ENCODE results near the gene CHML. TPM values are rescaled to one million over a fixed set of nuclear protein-coding genes. Genes with fewer than 3 reads are reported as not detected.

CHML gene
- total and polyA plus RNA-seq, 2 experiments from 2014 or later: 4.4 to 20.9 TPM

DNA sequence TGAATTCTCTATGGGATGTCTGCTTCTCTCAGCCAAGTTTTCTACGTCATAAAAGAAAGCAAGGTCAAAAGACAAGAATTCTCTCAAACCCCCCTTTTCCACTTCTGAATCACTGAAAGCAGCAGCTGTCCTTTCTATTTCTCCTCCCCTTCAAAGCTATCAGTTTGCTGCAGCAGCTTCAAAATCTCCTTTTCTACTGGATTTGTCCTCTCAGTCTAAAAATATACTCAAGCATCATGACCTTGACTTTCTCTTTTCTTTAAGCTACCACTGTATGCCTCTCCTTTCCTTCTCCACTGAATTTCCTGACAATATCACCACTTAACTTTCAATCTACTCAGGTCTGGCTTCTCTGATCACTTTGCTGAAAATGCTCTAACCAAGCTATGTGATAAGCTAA lies 13.8 kb upstream of the CHML start:
- H3K4me2 ChIP-seq: no peak overlapping the region
- no peak overlapping the region for H3K27ac ChIP-seq
- no peaks in the 10 kb centered on the region for H3K79me2 ChIP-seq
- no peaks in the 10 kb centered on the region for H3K9me3 ChIP-seq (ENCODE audit: low read depth)
- WGBS (ENCODE audit: low lambda C conversion rate, missing lambda C conversion rate): 88% methylated on average over 1 of the region's 1 CpG
- H2AFZ ChIP-seq: no peak overlapping the region
- H3K27me3 ChIP-seq: no peaks in the 10 kb centered on the region
- no peaks in the 10 kb centered on the region for H3K36me3 ChIP-seq (replicated peaks; ENCODE audit: insufficient read depth, low read depth)
- H3K4me3 ChIP-seq: no peak overlapping the region
- no peak for DNase-seq (ENCODE audit: low spot score)
- no peak for TF ChIP-seq EZH2 (IDR thresholded peaks at IDR 0.05; ENCODE audit: borderline replicate concordance)
- TF ChIP-seq EZH2phosphoT487 (IDR thresholded peaks at IDR 0.05; ENCODE audit: low read depth, severe bottlenecking, unreplicated experiment): no peak
- TF ChIP-seq, protein P1, sequence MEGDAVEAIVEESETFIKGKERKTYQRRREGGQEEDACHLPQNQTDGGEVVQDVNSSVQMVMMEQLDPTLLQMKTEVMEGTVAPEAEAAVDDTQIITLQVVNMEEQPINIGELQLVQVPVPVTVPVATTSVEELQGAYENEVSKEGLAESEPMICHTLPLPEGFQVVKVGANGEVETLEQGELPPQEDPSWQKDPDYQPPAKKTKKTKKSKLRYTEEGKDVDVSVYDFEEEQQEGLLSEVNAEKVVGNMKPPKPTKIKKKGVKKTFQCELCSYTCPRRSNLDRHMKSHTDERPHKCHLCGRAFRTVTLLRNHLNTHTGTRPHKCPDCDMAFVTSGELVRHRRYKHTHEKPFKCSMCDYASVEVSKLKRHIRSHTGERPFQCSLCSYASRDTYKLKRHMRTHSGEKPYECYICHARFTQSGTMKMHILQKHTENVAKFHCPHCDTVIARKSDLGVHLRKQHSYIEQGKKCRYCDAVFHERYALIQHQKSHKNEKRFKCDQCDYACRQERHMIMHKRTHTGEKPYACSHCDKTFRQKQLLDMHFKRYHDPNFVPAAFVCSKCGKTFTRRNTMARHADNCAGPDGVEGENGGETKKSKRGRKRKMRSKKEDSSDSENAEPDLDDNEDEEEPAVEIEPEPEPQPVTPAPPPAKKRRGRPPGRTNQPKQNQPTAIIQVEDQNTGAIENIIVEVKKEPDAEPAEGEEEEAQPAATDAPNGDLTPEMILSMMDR (IDR thresholded peaks at IDR 0.05; ENCODE audit: poor library complexity): no peak
- H4K20me1 ChIP-seq (ENCODE audit: insufficient read depth, poor library complexity, severe bottlenecking): no peaks in the 10 kb centered on the region
- H3K4me1 ChIP-seq (ENCODE audit: insufficient read depth): no peaks in the 10 kb centered on the region
- H3K9me2 ChIP-seq (replicated peaks; ENCODE audit: insufficient read depth): no peaks in the 10 kb centered on the region

DNA sequence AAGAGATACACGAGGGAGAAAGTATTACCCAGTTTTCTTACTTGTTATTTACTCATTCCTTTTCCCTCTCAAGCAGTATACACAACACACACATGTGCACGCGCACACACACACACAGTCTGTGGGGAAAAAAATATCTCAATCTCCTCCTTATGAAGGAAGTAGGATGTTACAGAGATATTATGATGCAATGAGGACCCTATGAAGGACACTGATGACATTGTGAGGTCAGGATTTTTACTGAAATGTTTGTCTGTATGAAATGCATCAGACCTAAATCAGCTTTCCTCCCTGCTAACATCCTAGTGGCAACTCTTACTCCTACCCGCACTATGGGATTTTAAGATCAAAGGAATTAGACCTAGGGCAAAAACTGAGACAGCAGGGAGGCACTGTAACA lies 11.8 kb upstream of the CHML start, which contains the start of gene WDR64:
Gene WDR64 (plus strand): TSS at position 270 of the 400 bp plus-strand sequence. CDS start 204 bp downstream, outside the sequence.
- Histone ChIP-seq H3K27me3 (no peaks in the 10 kb centered on the region), H3K9me2 (replicated peaks; ENCODE audit: insufficient read depth) (no peaks in the 10 kb centered on the region), H3K4me1 (ENCODE audit: insufficient read depth) (no peaks in the 10 kb centered on the region), H4K20me1 (ENCODE audit: insufficient read depth, poor library complexity, severe bottlenecking) (no peaks in the 10 kb centered on the region), H2AFZ (no peak within 1 kb of the TSS), H3K79me2 (no peaks in the 10 kb centered on the region), H3K27ac (no peak within 1 kb of the TSS), H3K4me2 (no peak within 1 kb of the TSS), H3K9me3 (ENCODE audit: low read depth) (no peaks in the 10 kb centered on the region), H3K36me3 (replicated peaks; ENCODE audit: insufficient read depth, low read depth) (no peaks in the 10 kb centered on the region), H3K4me3 (no peak within 1 kb of the TSS)
- no peak for DNase-seq (ENCODE audit: low spot score)
- no peak for TF ChIP-seq EZH2 (IDR thresholded peaks at IDR 0.05; ENCODE audit: borderline replicate concordance)
- TF ChIP-seq, protein P1 (IDR thresholded peaks at IDR 0.05; ENCODE audit: poor library complexity): no peak
- no peak for TF ChIP-seq EZH2phosphoT487 (IDR thresholded peaks at IDR 0.05; ENCODE audit: low read depth, severe bottlenecking, unreplicated experiment)
- WGBS (ENCODE audit: low lambda C conversion rate, missing lambda C conversion rate): 94% methylated on average over 4 of the region's 4 CpGs

DNA sequence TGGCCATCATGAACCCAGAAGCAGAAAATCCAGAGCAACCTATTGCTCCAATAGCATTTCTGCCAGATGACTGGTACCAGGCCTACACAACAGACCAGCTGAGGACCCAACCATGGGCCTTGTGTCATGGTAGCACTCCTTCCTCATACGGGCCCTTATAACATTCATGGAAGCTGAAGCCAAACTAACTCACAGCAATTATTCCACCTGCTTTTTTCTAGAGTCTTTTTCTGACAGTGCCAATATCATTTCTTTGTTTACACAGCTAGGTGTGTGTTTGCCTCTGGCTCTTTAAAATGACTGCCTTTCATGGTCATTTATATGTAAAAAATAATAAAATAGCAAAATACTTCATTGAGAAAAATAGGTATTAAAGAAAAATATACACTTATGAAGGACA lies 8.0 kb upstream of the CHML start:
- H2AFZ ChIP-seq: no peak overlapping the region
- no peaks in the 10 kb centered on the region for H3K79me2 ChIP-seq
- 95% methylated on average over 1 of the region's 1 CpG for WGBS (ENCODE audit: low lambda C conversion rate, missing lambda C conversion rate)

More for the DNA sequence above, 8.0 kb upstream of the CHML start:
- Histone ChIP-seq H3K36me3 (replicated peaks; ENCODE audit: insufficient read depth, low read depth) (no peaks in the 10 kb centered on the region), H3K27me3 (no peaks in the 10 kb centered on the region), H3K9me2 (replicated peaks; ENCODE audit: insufficient read depth) (no peaks in the 10 kb centered on the region), H3K4me2 (no peak overlapping the region), H4K20me1 (ENCODE audit: insufficient read depth, poor library complexity, severe bottlenecking) (no peaks in the 10 kb centered on the region), H3K27ac (no peak overlapping the region), H3K4me1 (ENCODE audit: insufficient read depth) (no peaks in the 10 kb centered on the region), H3K9me3 (ENCODE audit: low read depth) (no peaks in the 10 kb centered on the region), H3K4me3 (no peak overlapping the region)
- no peak for TF ChIP-seq EZH2 (IDR thresholded peaks at IDR 0.05; ENCODE audit: borderline replicate concordance)
- TF ChIP-seq, protein P1 (IDR thresholded peaks at IDR 0.05; ENCODE audit: poor library complexity): no peak
- no peak for TF ChIP-seq EZH2phosphoT487 (IDR thresholded peaks at IDR 0.05; ENCODE audit: low read depth, severe bottlenecking, unreplicated experiment)
- DNase-seq (ENCODE audit: low spot score): no peak

Data from hepatocyte (in vitro differentiated cells).